HepG2 (cell line): ENCODE data around the gene CTPS2. TPM values are rescaled to one million over a fixed set of nuclear protein-coding genes. Genes with fewer than 3 reads are reported as not detected.

Experiments
- ATAC-seq: fragments of 200-7000 bp; cut with Tn5 transposase; 3 replicates; pipeline ENCODE4 v1.9.1; 2020; ENCODE audit warnings: mild to moderate bottlenecking, moderate library complexity
- BruUV-seq: library from RNA; stranded (reverse); fragments of 400-500 nt; replicated peaks from 2 replicates; lab custom pipeline; 2021; lab: Mats Ljungman, UMichigan
- CTCF ChIA-PET: fragments of 300-600 bp; formaldehyde crosslinking; extraction: SDS; loops from one replicate; lab custom pipeline; 2021; ENCODE audit warnings: low total read pairs, inconsistent platforms, low intra/inter-chr PET ratio; lab: Yijun Ruan, JAX
- POLR2A ChIA-PET: fragments of 350-600 bp; sonication (Branson Sonifier 250); formaldehyde crosslinking; loops from one replicate; lab custom pipeline; 2020; ENCODE audit warnings: antibody characterized with exemption, inconsistent platforms; lab: Yijun Ruan, JAX
- DNase-seq: peaks from one replicate; pipeline ENCODE4 v3.0.0-alpha.2; 2015; ENCODE audit warnings: low spot score
- FAIRE-seq: peaks from 3 replicates; lab custom pipeline; 2011; peaks lifted over from hg19 to GRCh38; lab: Jason Lieb, UNC
- H2AFZ ChIP-seq: one replicate; pipeline ENCODE4 v1.6.1; 2011; ENCODE audit warnings: low read length, inconsistent platforms
- H3K27ac ChIP-seq: fragments of 300-600 bp; 3 replicates; pipeline ENCODE4 v1.8.0; 2011; ENCODE audit warnings: mixed run types, mild to moderate bottlenecking, mixed read lengths, low read length, inconsistent platforms; ENCODE audit not compliant: insufficient read depth; ENCODE audit errors: extremely low read length
- H3K27me3 ChIP-seq, 2 experiments: fragments of 200-600 bp in 1 of 2; 2 replicates in 1 of 2; 3 replicates in 1 of 2; pipeline versions ENCODE4 v1.6.0 to v1.8.0; 2011; ENCODE audit warnings: low read length in 2 of 2, mild to moderate bottlenecking in 2 of 2, moderate library complexity in 2 of 2, inconsistent platforms in 1 of 2; ENCODE audit not compliant: insufficient read depth in 2 of 2, control insufficient read depth in 1 of 2
- H3K36me3 ChIP-seq, 2 experiments: fragments of 200-600 bp in 1 of 2; replicated peaks in 1 of 2; 2 replicates in 1 of 2; 3 replicates in 1 of 2; pipeline versions ENCODE4 v1.5.1 to v1.8.0; 2011; ENCODE audit warnings: low read length in 2 of 2, inconsistent platforms in 1 of 2; ENCODE audit not compliant: insufficient read depth in 2 of 2, control insufficient read depth in 1 of 2
- H3K4me1 ChIP-seq: 2 replicates; pipeline ENCODE4 v1.5.1; 2012; ENCODE audit warnings: low read length, inconsistent platforms; ENCODE audit not compliant: insufficient read depth
- H3K4me2 ChIP-seq: 2 replicates; pipeline ENCODE4 v1.6.0; 2011; ENCODE audit warnings: low read depth, low read length, inconsistent platforms
- H3K4me3 ChIP-seq, 3 experiments: fragments of 200-600 bp in 1 of 3; sonication (generic), shearing (Covaris generic) in 1 of 3; replicated peaks in 1 of 3; 2 replicates each; pipeline ENCODE4 v1.5.1; 2011 to 2016; ENCODE audit warnings: low read length in 3 of 3, inconsistent platforms in 2 of 3, low read depth in 2 of 3, mild to moderate bottlenecking in 2 of 3, control low read depth in 1 of 3, mixed read lengths in 1 of 3; ENCODE audit not compliant: insufficient read depth in 1 of 3
- H3K79me2 ChIP-seq: one replicate; pipeline ENCODE4 v1.6.1; 2011; ENCODE audit warnings: low read length, inconsistent platforms; ENCODE audit not compliant: insufficient read depth
- H3K9ac ChIP-seq: 2 replicates; pipeline ENCODE4 v1.6.0; 2011; ENCODE audit warnings: mild to moderate bottlenecking, low read depth, low read length, inconsistent platforms; ENCODE audit not compliant: insufficient read depth
- H3K9me3 ChIP-seq: 2 replicates; pipeline ENCODE4 v1.5.1; 2012; ENCODE audit warnings: mild to moderate bottlenecking, low read length
- H4K20me1 ChIP-seq: 2 replicates; pipeline ENCODE4 v1.6.0; 2011; ENCODE audit warnings: inconsistent platforms, mild to moderate bottlenecking, low read length, moderate library complexity; ENCODE audit not compliant: insufficient read depth
- POLR2A ChIP-seq, 2 experiments: IDR thresholded peaks; 2 replicates each; pipeline ENCODE4 v1.6.1; 2011; ENCODE audit warnings: low read depth in 2 of 2, low read length in 2 of 2, mild to moderate bottlenecking in 1 of 2, moderate library complexity in 1 of 2; ENCODE audit not compliant: insufficient read depth in 1 of 2
- TARDBP ChIP-seq: sonication (generic); formaldehyde crosslinking; IDR thresholded peaks from 2 replicates; pipeline ENCODE4 v1.8.0; 2022; ENCODE audit warnings: mild to moderate bottlenecking, missing genetic modification reagents
- TMF1 ChIP-seq: sonication (generic); formaldehyde crosslinking; IDR thresholded peaks from 2 replicates; pipeline ENCODE4 v1.8.1; 2022; ENCODE audit warnings: low read depth, missing genetic modification reagents
- ZNF550 ChIP-seq: sonication (generic); formaldehyde crosslinking; IDR thresholded peaks from 2 replicates; pipeline ENCODE4 v1.4.0; 2020; ENCODE audit warnings: mild to moderate bottlenecking, missing genetic modification reagents, borderline replicate concordance
- ZNF619 ChIP-seq: sonication (generic); formaldehyde crosslinking; IDR thresholded peaks from 2 replicates; pipeline ENCODE4 v1.4.0; 2020; ENCODE audit warnings: mild to moderate bottlenecking, missing genetic modification reagents
- ZNF670 ChIP-seq: sonication (generic); formaldehyde crosslinking; IDR thresholded peaks from 2 replicates; pipeline ENCODE4 v1.8.0; 2022; ENCODE audit warnings: mild to moderate bottlenecking, missing genetic modification reagents, borderline replicate concordance
- WGBS: methylation state at CpG from one replicate; pipeline ENCODE4 v1.1.6; 2017; ENCODE audit warnings: low lambda C conversion rate; 5-methylcytosine and 5-hydroxymethylcytosine counted together
- in situ Hi-C: cut with HindIII; loops from 2 replicates; pipeline ENCODE4 v1.10.0; 2017; ENCODE audit warnings: low pct_unique_long_range_greater_than_20kb; ENCODE audit not compliant: extremely low pct_ligation_motif_present
- intact Hi-C: fragments of 100-400 bp; cut with micrococcal nuclease; formaldehyde crosslinking; loops from one replicate; pipeline ENCODE4 v1.10.0; 2022; ENCODE audit not compliant: unreplicated experiment
- polyA plus RNA-seq, 8 experiments: library from polyadenylated mRNA; depleted of rRNA in 3 of 8; stranded (reverse) in 7 of 8; unstranded in 1 of 8; fragments of >200 nt; fragmentation: Illumina TruSeq in 4 of 8; extraction: Trizol in 4 of 8; gene quantifications; 2 replicates each; pipeline versions ENCODE4 v1.2.1 to v1.2.3, GENCODE V29; 2011 to 2016; ENCODE audit warnings: low read depth in 4 of 8, missing spikeins in 1 of 8, mixed read lengths in 1 of 8; ENCODE audit not compliant: insufficient read depth in 1 of 8
- total RNA-seq, 5 experiments: library from RNA; depleted of rRNA; stranded (reverse); fragments of >200 nt; fragmentation: Illumina TruSeq; extraction: Trizol; gene quantifications; 2 replicates each; pipeline ENCODE4 v1.2.3, GENCODE V29; 2016; ENCODE audit warnings: low read depth in 1 of 5

Gene CTPS2
- total and polyA plus RNA-seq, 2 of the 13 experiments (the other 11 are each of a cell fraction or from before 2014, with no cell fraction given) = 10.3 to 26.1 TPM

DNA sequence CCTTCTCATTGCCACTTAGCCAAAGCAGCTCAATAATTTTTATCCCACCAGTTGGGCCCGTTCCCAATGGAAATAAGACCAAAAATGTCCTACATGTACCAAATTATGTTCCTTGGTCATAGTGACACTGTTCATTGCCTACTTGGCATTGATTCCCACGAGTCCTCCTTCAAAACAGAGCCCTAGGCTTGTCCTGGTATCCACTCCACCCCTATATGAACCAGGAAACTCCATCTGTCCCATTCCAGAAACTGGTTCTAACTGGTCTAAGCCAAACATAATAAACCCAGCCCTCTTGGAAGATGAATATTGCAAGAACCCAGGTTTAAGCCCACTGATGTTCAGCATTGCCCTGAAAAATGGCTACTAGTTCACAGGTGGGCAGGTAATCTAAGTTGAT, 93.4 kb downstream of the CTPS2 start:
- Histone ChIP-seq H3K36me3 (peaks cover 0 to 6% of the 10 kb centered on the region in 2 experiments; a peak in 3 of 5 replicates), H3K9ac (no peak overlapping the region), H3K79me2 (no peaks in the 10 kb centered on the region), H3K27me3 (no peaks in the 10 kb centered on the region), H3K4me3 (no peak overlapping the region), H3K4me1 (no peaks in the 10 kb centered on the region), H2AFZ (no peak overlapping the region), H3K9me3 (no peaks in the 10 kb centered on the region), H3K4me2 (no peak overlapping the region), H4K20me1 (no peaks in the 10 kb centered on the region), H3K27ac (no peak overlapping the region)
- in situ Hi-C loops = no loop called here
- no peak for ATAC-seq
- no TSS peak for BruUV-seq
- CTCF ChIA-PET = no interaction called here
- no peak for TF ChIP-seq ZNF619 (CRISPR knock-in tag)
- TF ChIP-seq ZNF670 (CRISPR knock-in tag) = no peak
- no peak for TF ChIP-seq ZNF550
- TF ChIP-seq POLR2A (IDR thresholded peaks at IDR 0.05; ENCODE audit: insufficient read depth in 1 of 2, low read depth in 2 of 2, low read length in 2 of 2) = no peak
- no peak for TF ChIP-seq TMF1 (CRISPR knock-in tag)
- FAIRE-seq = no peak
- POLR2A ChIA-PET = no interaction called here
- WGBS = 100% methylated on average over 2 of the region's 2 CpGs
- DNase-seq = no peak
- intact Hi-C loops = no loop called here

DNA sequence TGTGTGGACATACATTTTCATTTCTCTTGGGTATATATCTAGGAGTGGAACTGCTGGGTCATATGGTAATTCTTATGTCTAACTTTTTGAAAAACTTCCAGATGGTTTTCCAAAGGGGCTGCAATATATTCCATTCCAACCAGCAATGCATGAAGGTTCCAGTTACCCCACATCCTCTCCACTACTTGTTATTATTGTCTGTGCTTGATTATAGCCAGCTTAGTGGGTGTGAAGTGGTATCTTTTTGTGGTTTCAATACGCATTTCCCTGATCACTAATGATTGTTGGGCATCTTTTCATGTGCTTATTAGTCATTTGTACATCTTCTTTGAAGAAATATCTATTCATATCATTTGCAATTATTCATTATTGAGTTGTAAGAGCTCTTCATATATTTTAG, 94.0 kb downstream of the CTPS2 start:
- no peaks in the 10 kb centered on the region for H3K27me3 ChIP-seq
- 100% methylated on average over 1 of the region's 1 CpG for WGBS
- ATAC-seq = no peak
- TF ChIP-seq TARDBP = no peak
- TF ChIP-seq, all 625 proteins: peak for 0
- H3K9ac ChIP-seq = no peak overlapping the region
- no peak overlapping the region for H2AFZ ChIP-seq
- no peaks in the 10 kb centered on the region for H3K9me3 ChIP-seq
- H4K20me1 ChIP-seq = no peaks in the 10 kb centered on the region
- H3K4me3 ChIP-seq = no peak overlapping the region
- intact Hi-C loops (no loop called here), in situ Hi-C loops (no loop called here)
- no peak for DNase-seq
- no peak overlapping the region for H3K27ac ChIP-seq
- no peaks in the 10 kb centered on the region for H3K4me1 ChIP-seq
- ChIA-PET POLR2A (no interaction called here), CTCF (no interaction called here)
- peaks cover 0 to 7% of the 10 kb centered on the region in 2 experiments; a peak in 3 of 5 replicates for H3K36me3 ChIP-seq
- no TSS peak for BruUV-seq
- H3K79me2 ChIP-seq = no peaks in the 10 kb centered on the region
- no peak overlapping the region for H3K4me2 ChIP-seq
- FAIRE-seq = no peak
